Epithelial cell of proximal tubule (primary cell): ENCODE data around the gene NOX3. TPM values are rescaled to one million over a fixed set of nuclear protein-coding genes. Genes with fewer than 3 reads are reported as not detected.

Experiments used
- DNase-seq: peaks from one replicate; pipeline ENCODE4 v3.0.0-alpha.2; 2011; ENCODE audit warnings: low read depth
- H3K4me3 ChIP-seq: 2 replicates; pipeline ENCODE4 v1.5.1; 2011; ENCODE audit warnings: low read depth, mild to moderate bottlenecking, low read length
- total RNA-seq: library from RNA; depleted of rRNA; stranded (reverse); fragments of >200 nt; gene quantifications from 2 replicates; pipeline ENCODE4 v1.2.3, GENCODE V29; 2015
- TF ChIP-seq, protein P1 (sequence below): conservative IDR thresholded peaks from 2 replicates; pipeline ENCODE4 v1.5.1; 2012; ENCODE audit warnings: low read depth, mild to moderate bottlenecking, low read length

NOX3 gene
- total RNA-seq, 1 donor from 2014 or later = not detected

DNA sequence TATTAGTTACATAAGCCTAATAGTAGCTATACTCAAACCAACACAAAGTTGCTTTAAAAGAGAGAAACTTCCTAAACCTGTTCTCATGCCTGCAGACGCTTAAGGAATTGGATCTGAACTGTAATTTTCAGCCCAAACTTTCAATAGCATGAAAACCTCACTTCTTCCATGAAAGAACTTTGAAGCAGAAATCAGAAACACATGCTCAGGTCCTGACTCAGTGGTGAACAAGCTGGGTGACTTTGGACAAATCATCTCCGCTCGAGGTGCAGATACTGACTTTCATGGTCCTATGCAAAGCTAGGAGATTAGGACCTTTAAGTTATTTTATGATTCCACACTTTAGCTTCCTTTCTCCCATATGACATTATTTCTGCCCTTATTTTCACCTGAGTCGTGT, 36.5 kb downstream of the NOX3 start:
- TF ChIP-seq, protein P1, sequence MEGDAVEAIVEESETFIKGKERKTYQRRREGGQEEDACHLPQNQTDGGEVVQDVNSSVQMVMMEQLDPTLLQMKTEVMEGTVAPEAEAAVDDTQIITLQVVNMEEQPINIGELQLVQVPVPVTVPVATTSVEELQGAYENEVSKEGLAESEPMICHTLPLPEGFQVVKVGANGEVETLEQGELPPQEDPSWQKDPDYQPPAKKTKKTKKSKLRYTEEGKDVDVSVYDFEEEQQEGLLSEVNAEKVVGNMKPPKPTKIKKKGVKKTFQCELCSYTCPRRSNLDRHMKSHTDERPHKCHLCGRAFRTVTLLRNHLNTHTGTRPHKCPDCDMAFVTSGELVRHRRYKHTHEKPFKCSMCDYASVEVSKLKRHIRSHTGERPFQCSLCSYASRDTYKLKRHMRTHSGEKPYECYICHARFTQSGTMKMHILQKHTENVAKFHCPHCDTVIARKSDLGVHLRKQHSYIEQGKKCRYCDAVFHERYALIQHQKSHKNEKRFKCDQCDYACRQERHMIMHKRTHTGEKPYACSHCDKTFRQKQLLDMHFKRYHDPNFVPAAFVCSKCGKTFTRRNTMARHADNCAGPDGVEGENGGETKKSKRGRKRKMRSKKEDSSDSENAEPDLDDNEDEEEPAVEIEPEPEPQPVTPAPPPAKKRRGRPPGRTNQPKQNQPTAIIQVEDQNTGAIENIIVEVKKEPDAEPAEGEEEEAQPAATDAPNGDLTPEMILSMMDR = no peak
- no peak for DNase-seq
- H3K4me3 ChIP-seq = no peak overlapping the region

DNA sequence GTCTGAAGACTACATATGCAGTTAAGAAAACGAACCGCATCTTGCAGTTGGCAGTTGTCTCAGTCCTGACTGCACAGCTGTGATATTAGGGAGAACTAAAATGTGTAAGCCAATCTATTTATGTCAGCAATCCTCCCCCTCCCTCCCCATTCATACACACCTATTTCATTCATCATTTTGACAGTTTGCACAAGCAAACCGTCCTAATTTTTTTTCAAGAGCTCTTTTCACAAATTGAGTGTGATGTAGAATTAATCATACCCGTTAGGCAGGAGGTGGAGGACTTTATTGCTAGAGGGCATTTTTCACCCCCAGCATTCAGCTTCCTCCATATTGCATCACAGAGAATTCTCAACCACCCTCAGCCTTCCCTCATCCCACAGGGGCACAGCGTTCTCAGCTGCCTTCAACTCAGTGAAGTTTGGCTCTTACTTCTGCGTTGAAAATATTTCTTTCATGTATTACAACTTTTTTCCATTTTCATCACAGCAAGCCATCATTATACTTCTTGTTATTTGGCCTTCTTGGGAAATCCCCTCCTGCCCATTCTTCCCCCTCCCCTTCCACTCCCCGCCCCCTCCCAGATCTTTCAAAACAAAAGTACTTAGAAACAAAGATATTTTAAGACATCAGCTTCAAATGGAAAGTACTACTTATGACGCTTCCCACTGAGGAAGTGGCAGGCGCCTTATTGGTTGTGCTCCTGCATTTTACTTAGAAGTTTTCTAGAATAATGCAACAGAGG, 37.5 kb downstream of the NOX3 start:
- TF ChIP-seq, protein P1 = no peak
- no peak overlapping the region for H3K4me3 ChIP-seq
- no peak for DNase-seq

- DNase-seq = no peak
- H3K4me3 ChIP-seq = no peak overlapping the region
- TF ChIP-seq, protein P1 = no peak
Observed at GRCh38 chr6:155417454-155417853, 38.2 kb downstream of the NOX3 start.

- TF ChIP-seq, protein P1 = no peak
- DNase-seq = no peak
- H3K4me3 ChIP-seq = no peak overlapping the region
Observed at GRCh38 chr6:155415953-155416352, 39.7 kb downstream of the NOX3 start.

DNA sequence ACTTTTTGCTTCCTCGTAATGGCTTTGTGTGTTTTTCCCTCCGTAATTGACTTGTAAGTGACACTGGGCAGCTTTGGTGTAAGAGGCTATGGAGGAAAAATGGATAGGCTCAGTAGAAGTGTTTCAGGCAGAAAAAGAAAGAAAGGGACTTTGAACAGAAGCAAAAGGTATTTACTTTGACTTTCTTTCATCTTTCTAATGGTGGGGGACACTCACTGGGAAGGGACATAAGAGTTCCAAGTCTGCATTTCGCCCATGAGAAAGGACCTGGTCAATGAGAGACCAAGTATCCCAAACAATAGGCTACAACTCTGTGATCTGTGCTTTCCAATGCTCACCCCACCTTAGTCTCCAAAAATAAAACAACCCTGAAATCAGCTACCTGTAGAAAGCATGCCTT, 41.6 kb downstream of the NOX3 start:
- no peak overlapping the region for H3K4me3 ChIP-seq

DNA sequence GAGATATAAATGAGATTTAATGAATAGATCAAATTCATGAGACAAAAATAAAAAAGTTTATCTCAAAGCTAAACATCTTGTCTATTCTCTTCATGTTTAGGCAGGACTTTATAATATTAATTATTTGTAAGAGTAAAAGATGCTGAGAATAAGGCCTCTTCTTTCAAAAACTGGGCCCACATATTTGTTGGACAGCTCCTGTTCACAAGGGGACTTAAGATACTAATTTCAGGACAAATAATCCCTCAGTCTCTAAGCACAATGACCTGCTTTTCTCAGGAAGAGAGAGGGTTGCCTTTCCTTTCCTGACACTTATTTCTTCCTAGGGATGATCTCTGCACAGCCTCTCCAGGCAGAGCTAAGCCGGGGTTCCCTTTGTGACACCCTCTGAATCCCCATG, 43.3 kb downstream of the NOX3 start:
- H3K4me3 ChIP-seq = no peak overlapping the region
- DNase-seq = no peak
- TF ChIP-seq, protein P1 = no peak

More for the DNA sequence above, 41.6 kb downstream of the NOX3 start:
- TF ChIP-seq, protein P1 = no peak
- no peak for DNase-seq
